Ascending aorta (tissue), 2 donors: ENCODE measurements around the gene ABCB8. TPM values are rescaled to one million over a fixed set of nuclear protein-coding genes. Genes with fewer than 3 reads are reported as not detected.

Experiments
- DNase-seq, 2 donors: peaks; one replicate each; pipeline ENCODE4 v3.0.0-alpha.2; 2019; ENCODE audit warnings: low spot score in 2 of 2
- H3K27ac ChIP-seq, 2 donors: fragments of 200-600 bp; sonication (generic); one replicate each; pipeline ENCODE4 v1.5.1; 2016 to 2017; ENCODE audit warnings: mild to moderate bottlenecking in 1 of 2
- H3K27me3 ChIP-seq: fragments of 200-600 bp; sonication (generic); one replicate; pipeline ENCODE4 v1.5.1; 2017
- H3K36me3 ChIP-seq, 2 donors: fragments of 200-600 bp; sonication (generic); one replicate each; pipeline ENCODE4 v1.5.1; 2016
- H3K4me1 ChIP-seq, 2 donors: fragments of 200-600 bp; sonication (generic); one replicate each; pipeline ENCODE4 v1.5.1; 2016 to 2017; ENCODE audit warnings: mild to moderate bottlenecking in 1 of 2
- H3K4me3 ChIP-seq, 2 donors: fragments of 200-600 bp; sonication (generic); one replicate each; pipeline ENCODE4 v1.5.1; 2016 to 2017; ENCODE audit warnings: mild to moderate bottlenecking in 1 of 2
- H3K9me3 ChIP-seq, 2 donors: fragments of 200-600 bp; sonication (generic); one replicate each; pipeline ENCODE4 v1.5.1; 2016
- intact Hi-C: fragments of 100-400 bp; cut with DNase I; formaldehyde crosslinking; loops from one replicate; pipeline ENCODE4 v1.15.1; 2023
- total RNA-seq: library from RNA; depleted of rRNA; stranded (reverse); fragments of >200 nt; gene quantifications from one replicate; pipeline ENCODE4 v1.1.0, GENCODE V29; 2016
- TF ChIP-seq, protein P1 (sequence below), 3 experiments: fragments of 200-600 bp in 2 of 3; fragments of 450-650 bp in 1 of 3; sonication (generic) in 2 of 3; IDR thresholded peaks; one replicate each; pipeline ENCODE4 v1.5.1; 2016 to 2019; ENCODE audit warnings: antibody characterized with exemption in 3 of 3, mild to moderate bottlenecking in 1 of 3, moderate library complexity in 1 of 3

ABCB8 gene
- total RNA-seq, 1 donor from 2014 or later: 50.8 TPM

DNA sequence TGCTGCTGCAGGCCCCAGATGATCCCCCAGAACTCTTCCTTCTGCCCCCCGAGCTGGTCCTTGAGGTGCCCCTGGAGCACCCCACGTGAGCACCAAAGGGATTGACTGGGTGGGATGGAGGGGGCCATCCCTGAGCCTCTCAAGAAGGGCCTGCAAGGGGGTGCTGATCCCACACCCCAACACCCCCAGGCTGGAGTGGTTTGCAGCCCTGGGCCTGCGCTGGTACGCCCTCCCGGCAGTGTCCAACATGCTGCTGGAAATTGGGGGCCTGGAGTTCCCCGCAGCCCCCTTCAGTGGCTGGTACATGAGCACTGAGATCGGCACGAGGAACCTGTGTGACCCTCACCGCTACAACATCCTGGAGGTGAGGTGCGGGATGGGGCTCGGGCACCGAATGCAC is 29.2 kb upstream of the ABCB8 start:
- H3K4me1 ChIP-seq: no peaks in the 10 kb centered on the region
- intact Hi-C loops: no loop called here
- H3K4me3 ChIP-seq: no peak overlapping the region
- TF ChIP-seq, protein P1, sequence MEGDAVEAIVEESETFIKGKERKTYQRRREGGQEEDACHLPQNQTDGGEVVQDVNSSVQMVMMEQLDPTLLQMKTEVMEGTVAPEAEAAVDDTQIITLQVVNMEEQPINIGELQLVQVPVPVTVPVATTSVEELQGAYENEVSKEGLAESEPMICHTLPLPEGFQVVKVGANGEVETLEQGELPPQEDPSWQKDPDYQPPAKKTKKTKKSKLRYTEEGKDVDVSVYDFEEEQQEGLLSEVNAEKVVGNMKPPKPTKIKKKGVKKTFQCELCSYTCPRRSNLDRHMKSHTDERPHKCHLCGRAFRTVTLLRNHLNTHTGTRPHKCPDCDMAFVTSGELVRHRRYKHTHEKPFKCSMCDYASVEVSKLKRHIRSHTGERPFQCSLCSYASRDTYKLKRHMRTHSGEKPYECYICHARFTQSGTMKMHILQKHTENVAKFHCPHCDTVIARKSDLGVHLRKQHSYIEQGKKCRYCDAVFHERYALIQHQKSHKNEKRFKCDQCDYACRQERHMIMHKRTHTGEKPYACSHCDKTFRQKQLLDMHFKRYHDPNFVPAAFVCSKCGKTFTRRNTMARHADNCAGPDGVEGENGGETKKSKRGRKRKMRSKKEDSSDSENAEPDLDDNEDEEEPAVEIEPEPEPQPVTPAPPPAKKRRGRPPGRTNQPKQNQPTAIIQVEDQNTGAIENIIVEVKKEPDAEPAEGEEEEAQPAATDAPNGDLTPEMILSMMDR (IDR thresholded peaks at IDR 0.05): no peak
- no peaks in the 10 kb centered on the region for H3K9me3 ChIP-seq
- no peak overlapping the region for H3K27ac ChIP-seq
- no peak for DNase-seq
- H3K36me3 ChIP-seq: no peaks in the 10 kb centered on the region
- no peaks in the 10 kb centered on the region for H3K27me3 ChIP-seq

DNA sequence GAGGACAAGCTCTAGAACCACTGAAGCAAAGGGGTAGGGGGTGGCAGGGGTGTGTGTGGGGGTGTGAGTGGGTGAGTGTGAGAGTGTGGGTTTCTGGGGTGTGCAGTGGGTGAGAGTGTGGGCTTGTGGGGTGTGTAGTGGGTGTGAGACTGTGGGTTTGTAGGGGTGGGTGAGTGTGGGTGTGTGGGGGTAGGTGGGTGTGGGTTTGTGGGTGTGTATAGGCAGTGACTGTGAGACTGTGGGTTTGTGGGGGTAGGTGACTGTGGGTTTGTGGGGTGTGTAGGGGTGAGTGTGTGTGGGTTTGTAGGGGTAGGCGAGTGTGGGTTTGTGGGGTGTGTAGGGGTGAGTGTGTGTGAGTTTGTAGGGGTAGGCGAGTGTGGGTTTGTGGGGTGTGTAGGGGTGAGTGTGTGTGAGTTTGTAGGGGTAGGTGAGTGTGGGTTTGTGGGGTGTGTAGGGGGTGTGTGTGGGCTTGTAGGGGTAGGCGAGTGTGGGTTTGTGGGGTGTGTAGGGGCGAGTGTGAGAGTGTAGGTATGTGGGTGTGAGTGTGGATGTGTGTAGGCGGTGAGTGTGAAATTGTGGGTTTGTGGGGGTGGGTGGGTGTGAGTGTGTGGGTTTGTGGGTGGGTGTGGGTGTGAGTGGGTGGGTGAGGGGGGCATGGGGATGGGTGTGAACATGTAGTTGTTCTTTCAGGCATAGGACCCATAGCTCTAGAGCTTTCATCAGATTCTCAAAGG is 28.6 kb upstream of the ABCB8 start:
- intact Hi-C loops: no loop called here
- no peaks in the 10 kb centered on the region for H3K9me3 ChIP-seq
- H3K27me3 ChIP-seq: no peaks in the 10 kb centered on the region
- H3K4me3 ChIP-seq: no peak overlapping the region
- H3K27ac ChIP-seq: no peak overlapping the region
- DNase-seq: no peak
- no peaks in the 10 kb centered on the region for H3K4me1 ChIP-seq
- TF ChIP-seq, protein P1 (IDR thresholded peaks at IDR 0.05): no peak
- no peaks in the 10 kb centered on the region for H3K36me3 ChIP-seq

DNA sequence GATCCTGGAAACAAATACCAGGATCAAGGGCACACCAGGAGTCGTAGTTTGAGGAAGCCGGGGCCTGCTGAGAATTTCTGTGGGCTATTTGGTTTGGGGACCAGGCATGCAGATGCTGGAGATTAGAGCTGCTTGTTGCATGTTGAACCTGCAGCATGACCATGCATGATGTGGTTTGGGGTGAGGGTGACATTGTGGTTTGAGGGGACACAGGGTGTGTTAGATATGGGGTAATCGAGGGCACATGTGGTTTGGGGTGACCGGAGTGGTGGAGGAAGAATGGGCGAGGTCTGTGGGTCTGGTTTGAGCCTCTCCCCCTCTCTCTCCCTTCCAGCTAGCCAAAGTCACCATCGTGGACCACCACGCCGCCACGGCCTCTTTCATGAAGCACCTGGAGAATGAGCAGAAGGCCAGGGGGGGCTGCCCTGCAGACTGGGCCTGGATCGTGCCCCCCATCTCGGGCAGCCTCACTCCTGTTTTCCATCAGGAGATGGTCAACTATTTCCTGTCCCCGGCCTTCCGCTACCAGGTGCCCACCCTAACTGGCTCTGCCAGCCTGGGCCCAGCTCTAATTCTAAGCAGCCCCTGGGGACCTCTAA is 27.3 kb upstream of the ABCB8 start:
- H3K4me3 ChIP-seq: no peak overlapping the region
- DNase-seq: no peak

DNA sequence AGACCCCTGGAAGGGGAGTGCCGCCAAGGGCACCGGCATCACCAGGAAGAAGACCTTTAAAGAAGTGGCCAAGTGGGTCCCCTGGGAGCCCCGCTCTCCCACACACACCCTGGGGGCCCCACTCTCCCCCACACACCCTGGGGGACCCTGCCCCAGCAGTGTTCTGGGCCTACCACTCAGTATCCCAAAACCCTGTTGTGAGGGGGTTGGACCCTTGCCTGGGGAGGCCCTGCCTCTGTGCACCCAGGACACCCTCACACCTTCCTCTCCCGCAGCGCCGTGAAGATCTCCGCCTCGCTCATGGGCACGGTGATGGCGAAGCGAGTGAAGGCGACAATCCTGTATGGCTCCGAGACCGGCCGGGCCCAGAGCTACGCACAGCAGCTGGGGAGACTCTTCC is 26.7 kb upstream of the ABCB8 start:
- no peak overlapping the region for H3K4me3 ChIP-seq
- DNase-seq: no peak
- intact Hi-C loops: no loop called here
- H3K27me3 ChIP-seq: no peaks in the 10 kb centered on the region
- TF ChIP-seq, protein P1 (IDR thresholded peaks at IDR 0.05): no peak
- no peak overlapping the region for H3K27ac ChIP-seq
- no peaks in the 10 kb centered on the region for H3K9me3 ChIP-seq
- H3K4me1 ChIP-seq: no peaks in the 10 kb centered on the region
- H3K36me3 ChIP-seq: no peaks in the 10 kb centered on the region

More for the DNA sequence above, 27.3 kb upstream of the ABCB8 start:
- no peak overlapping the region for H3K27ac ChIP-seq
- no peaks in the 10 kb centered on the region for H3K9me3 ChIP-seq
- TF ChIP-seq, protein P1 (IDR thresholded peaks at IDR 0.05): no peak
- intact Hi-C loops: no loop called here
- H3K4me1 ChIP-seq: no peaks in the 10 kb centered on the region
- H3K36me3 ChIP-seq: no peaks in the 10 kb centered on the region
- H3K27me3 ChIP-seq: no peaks in the 10 kb centered on the region

DNA sequence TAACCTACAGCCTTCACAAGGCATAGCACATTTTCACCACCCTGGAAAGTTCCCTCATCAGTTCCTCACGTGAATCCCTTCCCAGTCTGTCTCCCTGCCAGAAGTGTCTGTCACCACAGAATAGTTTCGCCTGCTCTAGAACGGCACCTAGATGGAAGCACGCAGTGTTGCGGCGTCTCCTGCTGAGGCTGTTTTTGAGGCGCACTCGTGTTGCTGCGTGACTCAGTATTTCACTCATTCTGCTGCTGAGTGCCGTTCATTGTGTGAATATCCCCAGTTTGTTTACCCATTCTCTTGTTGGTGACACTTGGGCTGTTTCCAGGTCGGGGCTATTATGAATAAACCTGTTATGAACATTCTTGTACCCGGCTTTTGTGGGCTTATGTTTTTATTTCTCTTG is 24.7 kb upstream of the ABCB8 start:
- Histone ChIP-seq H3K27me3 (no peaks in the 10 kb centered on the region), H3K4me1 (no peaks in the 10 kb centered on the region), H3K27ac (no peak overlapping the region), H3K4me3 (no peak overlapping the region), H3K9me3 (no peaks in the 10 kb centered on the region), H3K36me3 (no peaks in the 10 kb centered on the region)
- intact Hi-C loops: no loop called here
- TF ChIP-seq, protein P1 (IDR thresholded peaks at IDR 0.05): no peak
- DNase-seq: no peak
